ENCODE measurements around the gene DNAH10. TPM values are rescaled to one million over a fixed set of nuclear protein-coding genes. Genes with fewer than 3 reads are reported as not detected.

DNAH10 gene, protein sequence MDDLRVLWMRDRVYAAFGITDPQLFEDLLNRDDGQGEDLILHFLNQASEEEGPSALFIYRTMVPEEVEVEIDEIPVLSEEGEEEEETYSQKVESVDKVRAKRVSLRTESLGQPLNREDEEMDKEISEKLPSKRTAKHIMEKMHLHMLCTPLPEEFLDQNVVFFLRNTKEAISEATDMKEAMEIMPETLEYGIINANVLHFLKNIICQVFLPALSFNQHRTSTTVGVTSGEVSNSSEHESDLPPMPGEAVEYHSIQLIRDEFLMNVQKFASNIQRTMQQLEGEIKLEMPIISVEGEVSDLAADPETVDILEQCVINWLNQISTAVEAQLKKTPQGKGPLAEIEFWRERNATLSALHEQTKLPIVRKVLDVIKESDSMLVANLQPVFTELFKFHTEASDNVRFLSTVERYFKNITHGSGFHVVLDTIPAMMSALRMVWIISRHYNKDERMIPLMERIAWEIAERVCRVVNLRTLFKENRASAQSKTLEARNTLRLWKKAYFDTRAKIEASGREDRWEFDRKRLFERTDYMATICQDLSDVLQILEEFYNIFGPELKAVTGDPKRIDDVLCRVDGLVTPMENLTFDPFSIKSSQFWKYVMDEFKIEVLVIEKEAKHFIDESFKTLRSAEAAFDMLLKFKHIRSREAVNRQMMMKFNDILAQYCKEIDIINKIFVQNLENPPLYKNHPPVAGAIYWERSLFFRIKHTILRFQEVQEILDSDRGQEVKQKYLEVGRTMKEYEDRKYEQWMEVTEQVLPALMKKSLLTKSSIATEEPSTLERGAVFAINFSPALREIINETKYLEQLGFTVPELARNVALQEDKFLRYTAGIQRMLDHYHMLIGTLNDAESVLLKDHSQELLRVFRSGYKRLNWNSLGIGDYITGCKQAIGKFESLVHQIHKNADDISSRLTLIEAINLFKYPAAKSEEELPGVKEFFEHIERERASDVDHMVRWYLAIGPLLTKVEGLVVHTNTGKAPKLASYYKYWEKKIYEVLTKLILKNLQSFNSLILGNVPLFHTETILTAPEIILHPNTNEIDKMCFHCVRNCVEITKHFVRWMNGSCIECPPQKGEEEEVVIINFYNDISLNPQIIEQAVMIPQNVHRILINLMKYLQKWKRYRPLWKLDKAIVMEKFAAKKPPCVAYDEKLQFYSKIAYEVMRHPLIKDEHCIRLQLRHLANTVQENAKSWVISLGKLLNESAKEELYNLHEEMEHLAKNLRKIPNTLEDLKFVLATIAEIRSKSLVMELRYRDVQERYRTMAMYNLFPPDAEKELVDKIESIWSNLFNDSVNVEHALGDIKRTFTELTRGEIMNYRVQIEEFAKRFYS (N-terminal part only)
- total RNA-seq = 10.1 TPM
- long read RNA-seq, partial matches to known transcripts = 2 of 4 reads
- long read RNA-seq, other reads (novel, unspliced or antisense) = 2 of 4 reads

DNA sequence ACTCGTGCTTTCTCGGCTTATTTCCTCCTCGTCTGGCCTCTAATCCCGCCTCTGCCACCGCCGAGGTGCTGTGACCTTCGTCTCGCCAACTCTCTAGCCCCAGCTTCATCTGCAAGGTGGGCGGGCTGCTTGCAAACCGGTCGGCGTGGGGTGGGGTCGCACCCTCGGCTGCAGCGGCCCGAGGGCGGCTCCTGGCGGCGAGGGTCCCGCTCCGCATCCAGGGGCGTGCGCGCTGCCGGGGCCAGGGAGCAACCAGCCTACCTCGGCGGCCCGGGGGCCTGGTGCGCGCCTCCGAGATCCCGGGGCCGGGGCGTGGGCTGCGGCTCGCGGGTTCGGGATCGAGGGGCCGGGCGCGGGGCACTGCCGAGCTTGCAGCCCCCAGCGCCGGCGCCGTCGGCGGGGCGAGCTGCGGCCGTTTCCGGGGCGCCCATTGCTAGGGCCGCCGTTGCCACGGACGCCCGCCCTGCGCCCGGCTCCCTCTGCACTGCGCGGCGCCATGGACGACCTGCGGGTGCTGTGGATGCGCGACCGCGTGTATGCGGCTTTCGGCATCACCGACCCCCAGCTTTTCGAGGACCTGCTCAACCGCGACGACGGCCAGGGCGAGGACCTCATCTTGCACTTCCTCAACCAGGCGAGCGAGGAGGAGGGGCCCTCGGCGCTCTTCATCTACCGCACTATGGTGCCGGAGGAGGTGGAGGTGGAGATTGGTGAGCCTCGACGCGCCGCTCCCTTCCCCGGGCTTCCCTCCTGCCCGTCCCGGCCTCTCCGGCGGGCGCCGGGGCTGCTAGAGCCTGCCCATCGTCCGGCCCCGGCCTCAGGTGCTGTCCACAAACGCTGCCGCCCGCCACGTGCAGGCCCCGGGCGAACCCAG lies at the start of gene DNAH10:
TSS of gene DNAH10 (plus strand) at position 461 of the 874 bp plus-strand sequence. CDS start at position 497, 36 bp downstream.
- H3K36me3 ChIP-seq = peaks cover 5% of the 10 kb centered on the region
- H3K4me1 ChIP-seq = peaks cover 14% of the 10 kb centered on the region
- TF ChIP-seq, protein P1, sequence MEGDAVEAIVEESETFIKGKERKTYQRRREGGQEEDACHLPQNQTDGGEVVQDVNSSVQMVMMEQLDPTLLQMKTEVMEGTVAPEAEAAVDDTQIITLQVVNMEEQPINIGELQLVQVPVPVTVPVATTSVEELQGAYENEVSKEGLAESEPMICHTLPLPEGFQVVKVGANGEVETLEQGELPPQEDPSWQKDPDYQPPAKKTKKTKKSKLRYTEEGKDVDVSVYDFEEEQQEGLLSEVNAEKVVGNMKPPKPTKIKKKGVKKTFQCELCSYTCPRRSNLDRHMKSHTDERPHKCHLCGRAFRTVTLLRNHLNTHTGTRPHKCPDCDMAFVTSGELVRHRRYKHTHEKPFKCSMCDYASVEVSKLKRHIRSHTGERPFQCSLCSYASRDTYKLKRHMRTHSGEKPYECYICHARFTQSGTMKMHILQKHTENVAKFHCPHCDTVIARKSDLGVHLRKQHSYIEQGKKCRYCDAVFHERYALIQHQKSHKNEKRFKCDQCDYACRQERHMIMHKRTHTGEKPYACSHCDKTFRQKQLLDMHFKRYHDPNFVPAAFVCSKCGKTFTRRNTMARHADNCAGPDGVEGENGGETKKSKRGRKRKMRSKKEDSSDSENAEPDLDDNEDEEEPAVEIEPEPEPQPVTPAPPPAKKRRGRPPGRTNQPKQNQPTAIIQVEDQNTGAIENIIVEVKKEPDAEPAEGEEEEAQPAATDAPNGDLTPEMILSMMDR (IDR thresholded peaks at IDR 0.05) = peak; percentile 31
- H3K9me3 ChIP-seq = no peaks in the 10 kb centered on the region
- peak within 1 kb of the TSS; percentile 53 for H3K4me3 ChIP-seq
- ATAC-seq (peak; percentile 73 to 75), DNase-seq (peak; percentile 62)
- H3K27ac ChIP-seq = no peak within 1 kb of the TSS
- intact Hi-C loops (cut with DNase I) = no loop called here
- peaks cover 11% of the 10 kb centered on the region for H3K27me3 ChIP-seq (ENCODE audit: low read depth)

GRCh38 chr12:123712780-123713319 lies 49.3 kb upstream of the DNAH10 start:
- H3K36me3 ChIP-seq = peaks cover 3% of the 10 kb centered on the region
- intact Hi-C loops (cut with DNase I) = no loop called here
- no peaks in the 10 kb centered on the region for H3K9me3 ChIP-seq
- peak overlapping the region; percentile 84 for H3K27ac ChIP-seq
- peaks cover 27% of the 10 kb centered on the region for H3K4me1 ChIP-seq
- no peak for DNase-seq
- no peak for ATAC-seq
- peak overlapping the region; percentile 99 for H3K4me3 ChIP-seq
- TF ChIP-seq, protein P1 (IDR thresholded peaks at IDR 0.05) = no peak
- no peaks in the 10 kb centered on the region for H3K27me3 ChIP-seq (ENCODE audit: low read depth)

GRCh38 chr12:123713398-123713797 lies 48.7 kb upstream of the DNAH10 start:
- Histone ChIP-seq H3K4me1 (peaks cover 27% of the 10 kb centered on the region), H3K27ac (peak overlapping the region; percentile 84), H3K9me3 (no peaks in the 10 kb centered on the region), H3K4me3 (peak overlapping the region; percentile 99), H3K36me3 (no peaks in the 10 kb centered on the region), H3K27me3 (ENCODE audit: low read depth) (no peaks in the 10 kb centered on the region)
- intact Hi-C loops (cut with DNase I) = no loop called here
- ATAC-seq (peak; percentile 50 to 60), DNase-seq (no peak)
- TF ChIP-seq, protein P1 (IDR thresholded peaks at IDR 0.05) = no peak

- Histone ChIP-seq H3K4me1 (peaks cover 27% of the 10 kb centered on the region), H3K9me3 (no peaks in the 10 kb centered on the region), H3K27me3 (ENCODE audit: low read depth) (no peaks in the 10 kb centered on the region), H3K27ac (peak overlapping the region; percentile 34), H3K36me3 (peaks cover 1% of the 10 kb centered on the region), H3K4me3 (peak overlapping the region; percentile 99)
- DNase-seq (no peak), ATAC-seq (no peak)
- intact Hi-C loops (cut with DNase I) = no loop called here
- TF ChIP-seq, protein P1 (IDR thresholded peaks at IDR 0.05) = no peak
Observed at GRCh38 chr12:123713823-123714585, 48.1 kb upstream of the DNAH10 start.
